ENCODE measurements around the gene HYPK. TPM values are rescaled to one million over a fixed set of nuclear protein-coding genes. Genes with fewer than 3 reads are reported as not detected.

Gene HYPK
- total RNA-seq, 2 donors from 2014 or later: 11.3 to 18.5 TPM

DNA sequence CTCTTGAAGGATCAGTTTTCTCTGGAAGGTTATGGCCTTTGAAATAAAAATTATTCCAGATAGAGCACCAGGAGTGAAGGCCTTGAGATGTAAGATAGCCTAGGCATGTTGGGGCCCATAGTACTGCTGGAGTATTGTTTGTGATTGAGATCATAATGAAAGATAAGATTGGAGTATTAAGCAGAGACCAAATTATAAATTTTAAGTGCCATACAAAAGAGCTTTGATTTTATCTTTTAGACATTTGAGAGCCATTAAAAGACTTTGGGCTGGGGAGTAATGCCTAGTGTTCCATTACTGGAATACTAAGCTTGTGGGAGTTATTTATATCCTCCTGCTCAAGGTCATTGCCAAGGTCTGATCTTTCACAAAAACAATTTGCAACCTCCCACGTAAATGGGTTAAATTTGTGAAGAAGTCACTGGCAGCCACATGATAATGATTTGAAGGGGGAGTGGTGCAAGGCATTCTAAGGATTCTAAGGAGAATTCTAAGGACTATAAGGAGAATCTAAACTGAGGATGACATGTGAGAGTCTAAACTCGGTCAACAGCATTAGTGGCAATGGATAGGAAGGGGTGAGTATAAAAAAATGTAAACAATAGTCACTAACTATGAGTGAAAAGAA is 36.5 kb upstream of the HYPK start:
- WGBS, 2 experiments (ENCODE audit: insufficient coverage in 1 of 2, insufficient read length in 1 of 2): 92 to 100% methylated on average over 1 to 2 of the region's 2 CpGs
- Mint-ChIP-seq H3K27me3 (ENCODE audit: insufficient read depth) (no peaks in the 10 kb centered on the region), H3K4me3 (no peak overlapping the region), H3K36me3 (ENCODE audit: low read depth) (peaks cover 85% of the 10 kb centered on the region), H3K27ac (no peak overlapping the region), H3K9me3 (no peaks in the 10 kb centered on the region), H3K4me1 (no peaks in the 10 kb centered on the region)
- Histone ChIP-seq H3K27ac (ENCODE audit: low read depth, low read length) (no peak overlapping the region), H3K9ac (ENCODE audit: extremely low read depth, low read length, poor library complexity, severe bottlenecking) (no peak overlapping the region), H3K4me3 (ENCODE audit: low read length) (no peak overlapping the region), H3K4me1 (ENCODE audit: control insufficient read depth, insufficient read depth, low read length) (no peaks in the 10 kb centered on the region), H3K36me3 (ENCODE audit: control insufficient read depth, insufficient read depth, low read length) (peaks cover 90% of the 10 kb centered on the region), H3K27me3 (ENCODE audit: control insufficient read depth, insufficient read depth, low read length, poor library complexity, severe bottlenecking) (no peaks in the 10 kb centered on the region), H3K9me3 (ENCODE audit: control insufficient read depth, low read length) (no peaks in the 10 kb centered on the region)
- TF ChIP-seq, protein P1, sequence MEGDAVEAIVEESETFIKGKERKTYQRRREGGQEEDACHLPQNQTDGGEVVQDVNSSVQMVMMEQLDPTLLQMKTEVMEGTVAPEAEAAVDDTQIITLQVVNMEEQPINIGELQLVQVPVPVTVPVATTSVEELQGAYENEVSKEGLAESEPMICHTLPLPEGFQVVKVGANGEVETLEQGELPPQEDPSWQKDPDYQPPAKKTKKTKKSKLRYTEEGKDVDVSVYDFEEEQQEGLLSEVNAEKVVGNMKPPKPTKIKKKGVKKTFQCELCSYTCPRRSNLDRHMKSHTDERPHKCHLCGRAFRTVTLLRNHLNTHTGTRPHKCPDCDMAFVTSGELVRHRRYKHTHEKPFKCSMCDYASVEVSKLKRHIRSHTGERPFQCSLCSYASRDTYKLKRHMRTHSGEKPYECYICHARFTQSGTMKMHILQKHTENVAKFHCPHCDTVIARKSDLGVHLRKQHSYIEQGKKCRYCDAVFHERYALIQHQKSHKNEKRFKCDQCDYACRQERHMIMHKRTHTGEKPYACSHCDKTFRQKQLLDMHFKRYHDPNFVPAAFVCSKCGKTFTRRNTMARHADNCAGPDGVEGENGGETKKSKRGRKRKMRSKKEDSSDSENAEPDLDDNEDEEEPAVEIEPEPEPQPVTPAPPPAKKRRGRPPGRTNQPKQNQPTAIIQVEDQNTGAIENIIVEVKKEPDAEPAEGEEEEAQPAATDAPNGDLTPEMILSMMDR (conservative IDR thresholded peaks at IDR 0.05): no peak
- no peak for DNase-seq

DNA sequence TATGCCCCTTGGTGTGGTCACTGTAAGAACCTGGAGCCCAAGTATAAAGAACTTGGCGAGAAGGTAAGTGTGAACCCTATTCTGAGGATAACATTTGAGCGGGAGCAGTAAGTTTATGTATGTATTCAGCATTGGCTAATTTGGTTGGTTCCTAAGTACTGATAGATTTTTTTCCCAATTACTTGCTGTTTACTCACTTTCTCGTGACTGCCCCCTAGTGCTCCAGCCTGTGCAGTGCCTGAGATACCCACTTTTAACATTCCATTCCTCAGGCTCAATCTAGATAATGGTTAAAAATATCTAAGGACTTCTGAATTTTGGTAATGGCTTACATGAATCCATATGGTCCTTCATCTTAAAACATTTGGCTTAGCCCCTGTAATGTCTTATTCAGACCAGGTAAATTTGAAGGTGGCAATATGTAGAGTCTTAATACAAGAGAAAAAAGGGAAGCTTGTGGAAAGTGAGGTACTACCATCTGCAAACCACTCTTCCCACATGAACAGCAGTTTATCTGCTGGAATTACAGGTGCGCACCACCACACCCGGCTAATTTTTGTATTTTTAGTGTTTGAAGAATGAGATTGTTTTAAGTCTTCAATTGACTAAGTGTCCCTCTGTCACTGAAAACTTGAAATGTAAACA is 30.7 kb upstream of the HYPK start:
- Histone ChIP-seq H3K27me3 (ENCODE audit: control insufficient read depth, insufficient read depth, low read length, poor library complexity, severe bottlenecking) (no peaks in the 10 kb centered on the region), H3K9me3 (ENCODE audit: control insufficient read depth, low read length) (no peaks in the 10 kb centered on the region), H3K4me3 (ENCODE audit: low read length) (no peak overlapping the region), H3K27ac (ENCODE audit: low read depth, low read length) (no peak overlapping the region), H3K36me3 (ENCODE audit: control insufficient read depth, insufficient read depth, low read length) (peaks cover 89% of the 10 kb centered on the region), H3K9ac (ENCODE audit: extremely low read depth, low read length, poor library complexity, severe bottlenecking) (no peak overlapping the region), H3K4me1 (ENCODE audit: control insufficient read depth, insufficient read depth, low read length) (no peaks in the 10 kb centered on the region)
- Mint-ChIP-seq H3K9me3 (no peaks in the 10 kb centered on the region), H3K4me3 (no peak overlapping the region), H3K36me3 (ENCODE audit: low read depth) (peaks cover 81% of the 10 kb centered on the region), H3K27ac (peak overlapping the region; percentile 64), H3K27me3 (ENCODE audit: insufficient read depth) (no peaks in the 10 kb centered on the region), H3K4me1 (no peaks in the 10 kb centered on the region)
- TF ChIP-seq, protein P1 (conservative IDR thresholded peaks at IDR 0.05): peak; percentile 92
- DNase-seq: peak; percentile 89
- 64 to 92% methylated on average over 2 to 5 of the region's 5 CpGs for WGBS, 2 experiments (ENCODE audit: insufficient coverage in 1 of 2, insufficient read length in 1 of 2)

DNA sequence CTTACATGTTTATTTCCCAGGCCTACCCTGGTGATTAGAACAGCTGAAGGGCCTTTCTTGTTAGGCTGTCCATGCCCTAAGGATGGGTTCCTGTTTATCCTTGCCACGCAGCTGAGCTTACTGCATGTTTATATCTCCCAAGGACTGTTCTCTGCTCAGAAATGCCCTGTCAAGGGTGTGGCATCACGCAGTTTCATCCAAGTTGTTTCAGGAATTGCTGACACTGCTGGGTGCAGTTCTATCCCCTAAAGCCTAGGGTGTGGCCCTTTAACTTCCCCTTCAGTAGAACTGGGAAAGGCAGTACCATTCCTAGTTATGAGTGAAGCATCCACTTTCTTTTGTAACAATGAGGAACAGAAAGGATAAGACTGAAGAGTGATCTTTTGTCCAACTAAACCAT is 28.6 kb upstream of the HYPK start:
- Mint-ChIP-seq H3K27ac (no peak overlapping the region), H3K4me3 (no peak overlapping the region), H3K4me1 (peaks cover 12% of the 10 kb centered on the region), H3K9me3 (no peaks in the 10 kb centered on the region), H3K27me3 (ENCODE audit: insufficient read depth) (peaks cover 1% of the 10 kb centered on the region), H3K36me3 (ENCODE audit: low read depth) (peaks cover 61% of the 10 kb centered on the region)
- H3K27me3 ChIP-seq (ENCODE audit: control insufficient read depth, insufficient read depth, low read length, poor library complexity, severe bottlenecking): no peaks in the 10 kb centered on the region
- no peak overlapping the region for H3K9ac ChIP-seq (ENCODE audit: extremely low read depth, low read length, poor library complexity, severe bottlenecking)
- TF ChIP-seq, protein P1 (conservative IDR thresholded peaks at IDR 0.05): no peak
- no peak for DNase-seq
- H3K4me3 ChIP-seq (ENCODE audit: low read length): no peak overlapping the region
- no peak overlapping the region for H3K27ac ChIP-seq (ENCODE audit: low read depth, low read length)
- no peaks in the 10 kb centered on the region for H3K4me1 ChIP-seq (ENCODE audit: control insufficient read depth, insufficient read depth, low read length)
- peaks cover 69% of the 10 kb centered on the region for H3K36me3 ChIP-seq (ENCODE audit: control insufficient read depth, insufficient read depth, low read length)
- WGBS, 2 experiments (ENCODE audit: insufficient coverage in 1 of 2, insufficient read length in 1 of 2): 87 to 96% methylated on average over 2 of the region's 2 CpGs
- no peaks in the 10 kb centered on the region for H3K9me3 ChIP-seq (ENCODE audit: control insufficient read depth, low read length)
